NCI-H510A (cell line): ENCODE measurements around the gene SORBS1.

Source experiments
- DNase-seq: peaks from one replicate; lab custom pipeline; 2025; lab: John Stamatoyannopoulos, UW

Gene SORBS1

DNA sequence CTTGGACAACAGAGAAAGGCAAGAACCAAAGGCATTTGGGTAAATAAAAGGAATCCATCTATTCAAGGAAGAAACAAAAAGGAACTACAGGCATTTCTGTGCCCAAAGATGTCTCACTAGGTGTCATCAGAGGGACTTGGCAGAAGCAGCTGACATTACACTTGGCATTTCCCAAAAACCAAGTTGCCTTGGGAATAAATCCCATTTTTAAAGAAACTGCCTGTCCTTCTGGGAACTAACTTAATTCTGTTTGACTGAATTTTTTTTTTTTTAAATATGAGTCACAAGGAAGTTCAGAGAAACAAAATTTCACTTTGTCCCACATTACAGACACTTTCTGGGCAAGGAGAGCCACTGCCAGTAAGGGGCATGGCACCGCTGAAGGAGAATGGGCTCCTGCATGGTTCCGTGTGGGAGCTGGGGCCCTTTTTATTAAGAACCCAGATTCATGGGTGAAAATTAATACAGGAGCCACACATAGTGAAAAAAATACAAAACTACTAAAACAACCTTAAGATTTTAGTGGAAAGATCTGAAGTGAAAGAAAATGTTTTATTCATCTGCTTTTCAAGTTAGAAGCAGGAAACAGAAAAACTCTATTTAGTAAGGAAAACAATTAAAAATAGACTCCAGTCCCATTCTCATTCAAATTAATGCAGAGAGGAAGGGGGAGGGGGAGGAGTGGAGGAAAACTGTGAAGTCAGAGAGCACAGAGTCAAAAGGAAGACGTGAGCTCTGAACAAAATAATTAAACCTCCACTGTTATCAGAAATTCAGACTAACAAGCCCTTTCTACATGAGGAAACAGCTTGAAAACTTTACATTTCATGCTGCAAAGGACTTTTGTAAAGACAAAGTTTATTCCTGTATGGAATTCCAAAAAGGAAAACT is 151.9 kb downstream of the SORBS1 start:
- no peak for DNase-seq

DNA sequence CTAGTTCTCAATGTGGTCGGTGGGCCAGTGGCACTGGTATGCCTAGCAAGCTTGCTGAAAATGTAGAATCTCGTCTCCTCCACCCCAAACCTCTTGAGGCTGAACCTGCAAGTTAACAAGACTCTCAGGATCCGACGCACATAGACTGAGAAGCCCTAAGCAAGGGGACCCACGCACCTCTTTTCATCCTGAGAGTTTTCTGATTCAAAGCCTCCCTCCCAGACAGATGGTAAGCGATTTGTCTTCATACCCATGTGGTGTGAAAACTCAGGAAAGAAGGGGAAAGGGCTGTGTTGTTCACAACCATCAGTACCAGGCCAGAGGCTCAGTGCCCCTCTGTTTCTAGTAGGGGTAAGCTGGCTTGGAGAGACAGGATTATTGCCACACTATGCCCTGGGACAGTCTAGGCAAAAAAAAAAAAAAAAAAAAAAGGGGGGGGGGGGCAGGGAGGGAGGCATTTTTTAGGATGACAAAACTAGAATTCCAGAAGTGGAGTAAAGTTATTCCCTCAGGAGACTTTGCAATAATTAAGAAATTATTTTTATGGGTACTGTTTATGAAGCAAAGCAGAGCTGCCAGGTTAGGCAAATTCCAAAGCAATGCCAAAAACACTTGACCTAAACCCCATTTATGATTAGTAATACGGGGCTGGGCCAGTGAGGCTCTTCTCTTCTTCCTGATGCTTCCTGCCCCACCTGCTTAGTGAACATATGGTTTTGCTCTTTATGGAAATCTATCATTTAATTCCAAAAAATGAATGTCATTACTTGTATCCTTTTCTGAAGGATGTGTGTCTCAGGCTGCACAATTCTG is 152.8 kb downstream of the SORBS1 start:
- no peak for DNase-seq

DNA sequence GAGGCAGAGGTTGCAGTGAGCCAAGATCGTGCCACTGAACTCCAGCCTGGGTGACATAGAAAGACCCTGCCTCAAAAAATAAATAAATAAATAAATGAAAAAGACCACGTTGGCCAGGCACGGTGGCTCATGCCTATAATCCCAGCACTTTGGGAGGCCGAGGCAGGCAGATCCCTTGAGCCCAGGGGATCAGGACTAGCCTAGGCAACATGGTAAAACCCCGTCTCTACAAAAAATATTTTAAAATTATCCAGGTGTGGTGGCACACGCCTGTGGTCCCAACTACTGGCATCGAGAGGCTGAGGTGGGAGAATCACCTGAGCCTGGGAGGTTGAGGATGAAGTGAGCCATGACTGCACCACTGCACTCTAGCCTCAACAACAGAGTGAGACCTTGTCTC is 153.6 kb downstream of the SORBS1 start:
- DNase-seq = no peak

DNA sequence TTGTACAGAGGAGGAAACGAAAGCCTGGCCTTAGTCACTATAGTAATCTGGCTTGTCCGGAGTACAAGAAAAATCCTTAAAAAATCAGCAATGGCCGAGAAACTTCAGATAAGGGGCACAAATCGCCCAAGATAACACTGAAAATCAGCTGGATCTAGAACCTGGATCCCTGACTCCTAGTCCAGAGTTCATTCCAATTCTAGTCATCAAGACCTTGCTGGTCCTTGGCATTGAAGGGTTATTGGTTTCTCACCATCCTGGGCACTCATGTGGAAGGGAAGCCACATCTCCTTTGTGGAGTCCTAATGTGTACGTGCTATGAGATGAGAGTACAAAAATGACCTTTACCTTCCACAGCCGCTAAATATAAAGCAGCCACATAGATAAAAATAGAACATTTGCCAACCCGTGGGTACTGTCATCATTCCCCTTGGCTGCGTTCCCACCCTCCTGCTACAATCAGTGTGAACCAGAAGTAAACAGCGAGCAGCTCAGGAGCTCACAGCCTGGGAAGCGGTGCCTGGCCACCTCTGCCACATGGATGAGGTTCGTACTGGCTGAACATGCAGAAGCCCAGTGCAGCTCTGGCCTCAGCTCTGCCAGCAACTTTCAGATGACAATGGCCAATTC is 154.4 kb downstream of the SORBS1 start:
- no peak for DNase-seq

DNA sequence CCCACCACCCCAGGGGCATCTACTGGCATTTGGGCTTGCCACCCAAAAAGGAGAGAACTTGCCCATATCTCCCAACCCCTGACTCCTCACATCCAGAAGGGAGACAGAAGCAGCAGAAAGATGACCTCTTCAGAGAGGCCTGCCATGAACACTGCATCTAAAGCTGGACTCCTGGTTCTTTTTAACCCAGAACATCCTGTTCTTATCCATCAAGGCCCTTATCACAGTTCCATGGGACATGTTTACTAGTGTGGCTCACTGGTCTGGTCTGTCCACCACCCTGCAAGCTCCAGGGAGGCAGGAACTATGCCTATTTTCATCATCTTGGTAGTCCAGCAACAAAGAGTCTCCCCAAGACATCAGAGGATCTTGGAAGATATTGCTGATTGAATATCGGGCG is 155.5 kb downstream of the SORBS1 start:
- no peak for DNase-seq

DNA sequence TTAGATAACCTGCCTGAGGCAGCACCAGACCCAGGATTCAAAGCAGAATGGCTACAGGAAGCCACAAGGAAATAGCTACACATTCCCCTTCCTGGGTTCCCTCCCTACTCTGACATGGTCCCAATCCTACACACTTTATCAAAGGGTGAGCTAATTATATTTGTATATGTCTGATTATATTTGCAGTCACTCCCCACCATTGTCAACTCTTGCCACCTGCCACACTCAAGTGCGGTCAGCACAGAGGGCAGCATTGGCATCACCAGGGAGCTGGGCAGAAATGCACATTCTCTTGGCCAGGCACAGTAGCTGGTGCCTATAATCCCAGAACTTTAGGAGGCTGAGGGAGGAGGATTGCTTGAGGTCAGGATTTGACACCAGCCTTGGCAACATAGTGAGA is 156.3 kb downstream of the SORBS1 start:
- no peak for DNase-seq

DNA sequence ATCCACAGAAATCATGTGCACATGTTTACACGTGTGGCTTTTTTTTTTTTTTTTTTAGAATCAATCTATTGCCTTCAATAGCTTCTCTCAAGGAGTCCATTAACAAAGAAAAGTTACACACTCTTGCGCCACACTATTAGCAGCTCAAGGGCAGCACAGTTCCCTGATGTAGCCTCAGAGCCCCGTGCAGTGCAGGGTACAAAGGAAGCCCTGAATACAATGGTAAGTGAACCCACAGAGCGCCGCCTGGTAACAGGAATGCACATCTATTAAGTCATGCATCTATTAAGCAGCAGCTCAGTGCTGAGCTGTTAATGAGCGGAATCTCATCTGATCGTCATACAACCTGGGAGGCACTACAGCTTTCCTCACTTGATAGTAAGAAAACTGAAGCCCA is 156.7 kb downstream of the SORBS1 start:
- no peak for DNase-seq

DNA sequence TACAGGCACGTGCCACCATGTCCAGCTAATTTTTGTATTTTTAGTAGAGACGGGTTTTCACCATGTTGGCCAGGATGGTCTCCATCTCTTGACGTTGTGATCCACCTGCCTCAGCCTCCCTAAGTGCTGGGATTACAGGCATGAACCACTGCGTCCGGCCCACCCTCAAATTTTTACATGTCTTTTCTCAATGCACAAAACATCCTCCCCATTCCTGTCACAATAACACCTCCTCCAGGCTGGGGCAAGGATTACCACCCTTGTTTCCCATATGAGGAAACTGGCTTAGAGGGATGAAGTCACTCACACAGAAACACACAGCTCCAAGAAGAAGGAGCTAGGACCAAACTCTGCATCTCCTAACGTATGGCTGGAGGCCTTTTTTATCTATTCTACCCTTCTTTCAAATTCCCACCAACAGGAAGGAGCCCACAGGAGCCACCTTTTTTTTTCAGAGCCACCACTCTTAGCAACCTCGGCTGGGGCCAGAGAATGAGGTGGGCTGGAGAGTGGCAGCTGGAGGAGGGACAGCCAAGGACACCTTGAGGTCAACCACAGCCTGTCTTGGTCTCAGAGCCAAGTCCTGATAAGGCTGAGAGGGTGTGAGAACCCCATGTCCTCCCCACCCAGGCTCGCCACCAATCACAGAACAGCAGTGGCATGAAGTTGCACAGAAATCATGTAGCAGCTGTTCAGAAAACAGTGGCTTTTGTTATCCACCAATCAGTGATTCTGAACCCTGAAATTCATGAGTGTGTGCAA is 157.3 kb downstream of the SORBS1 start:
- DNase-seq = no peak

DNA sequence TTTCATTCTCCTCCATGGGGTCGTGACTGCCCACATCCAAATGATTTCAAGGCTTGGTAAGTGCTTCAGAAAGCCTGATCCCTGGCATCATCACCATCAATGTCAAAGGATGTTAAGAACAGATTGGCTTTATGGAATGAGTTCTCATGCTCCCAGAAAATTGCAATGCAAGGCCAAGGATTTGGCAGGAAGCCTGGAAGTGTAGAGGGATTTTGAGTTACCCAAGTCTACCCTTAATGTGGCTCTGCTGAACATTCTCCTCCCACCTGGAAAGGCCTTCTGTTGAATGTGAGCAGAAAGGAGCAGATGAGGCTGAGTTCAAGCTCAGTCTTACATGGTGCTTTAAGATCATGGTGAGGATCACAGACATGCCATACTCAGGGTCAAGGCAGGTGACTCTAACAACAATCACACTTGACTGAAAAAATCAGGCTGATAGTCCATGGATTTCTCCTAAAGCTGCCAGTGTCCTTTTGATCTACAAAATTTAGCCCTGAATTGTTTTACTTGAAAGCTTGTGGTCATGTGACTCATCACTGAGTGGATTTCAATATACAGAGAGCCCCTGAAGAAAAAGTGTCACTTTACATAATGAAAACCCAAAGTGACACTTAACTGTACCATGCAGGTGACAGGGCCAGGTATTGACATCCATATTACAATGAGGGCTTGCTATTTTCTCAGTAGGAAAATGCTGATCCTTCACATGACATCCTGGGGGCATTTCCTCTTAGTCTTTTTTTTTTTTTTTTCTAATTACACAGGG is 159.3 kb downstream of the SORBS1 start:
- no peak for DNase-seq

DNA sequence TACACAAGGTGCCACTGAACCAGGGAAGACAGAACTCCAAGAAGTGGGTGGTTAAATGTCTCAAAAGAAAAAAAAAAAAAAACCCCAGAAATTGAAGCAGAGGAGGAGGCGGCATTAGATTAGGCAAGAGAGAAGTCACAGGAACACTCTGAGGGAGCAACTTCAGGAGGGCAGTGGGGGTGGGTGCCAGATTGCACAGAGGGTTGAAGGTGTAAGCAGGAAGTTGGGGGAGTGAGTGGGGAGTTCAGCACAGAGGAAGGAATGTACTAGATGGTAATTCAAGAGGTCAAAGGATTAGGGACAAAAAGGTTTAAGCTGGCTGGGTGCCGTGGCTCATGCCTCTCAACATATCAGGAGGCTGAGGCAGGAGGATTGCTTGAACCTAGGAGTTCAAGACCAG is 160.4 kb downstream of the SORBS1 start:
- no peak for DNase-seq

DNA sequence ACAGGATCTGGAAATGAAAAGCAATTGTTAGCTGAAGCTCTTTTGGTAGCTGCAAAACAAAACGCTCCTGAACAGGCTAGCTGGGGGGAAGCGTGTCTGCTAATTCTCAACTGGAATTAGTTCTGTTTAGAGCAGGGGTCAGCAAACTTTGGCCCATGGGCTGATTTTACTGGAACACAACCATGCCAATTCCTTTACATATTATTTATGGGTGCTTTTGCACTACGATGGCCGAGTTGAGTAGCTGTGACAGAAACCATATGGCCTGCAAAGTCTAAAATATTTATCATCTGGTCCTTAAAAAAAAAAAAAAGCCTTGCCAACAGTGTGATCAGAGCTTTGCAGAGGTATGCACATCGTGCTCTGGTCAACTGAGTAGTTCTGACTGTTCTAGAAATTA is 162.0 kb downstream of the SORBS1 start:
- DNase-seq = no peak

DNA sequence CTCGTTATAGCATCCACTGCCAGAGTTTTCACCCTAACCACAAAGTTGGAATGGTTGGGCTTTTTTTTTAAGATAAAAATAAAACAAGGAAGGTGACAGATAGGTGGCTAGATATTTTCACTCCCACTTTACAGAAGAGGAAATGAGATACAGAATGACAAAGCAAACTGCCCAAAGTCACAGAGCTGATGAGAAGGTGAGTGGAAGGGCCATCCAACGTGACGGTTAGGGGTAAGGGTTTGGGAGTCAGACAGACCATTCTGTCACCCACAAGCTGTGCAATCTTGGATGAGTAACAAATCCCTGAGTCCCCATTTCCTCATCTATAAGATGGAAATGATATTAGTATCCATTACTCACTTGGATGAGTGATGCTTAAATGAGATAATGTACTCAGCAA is 163.4 kb downstream of the SORBS1 start:
- DNase-seq = no peak

DNA sequence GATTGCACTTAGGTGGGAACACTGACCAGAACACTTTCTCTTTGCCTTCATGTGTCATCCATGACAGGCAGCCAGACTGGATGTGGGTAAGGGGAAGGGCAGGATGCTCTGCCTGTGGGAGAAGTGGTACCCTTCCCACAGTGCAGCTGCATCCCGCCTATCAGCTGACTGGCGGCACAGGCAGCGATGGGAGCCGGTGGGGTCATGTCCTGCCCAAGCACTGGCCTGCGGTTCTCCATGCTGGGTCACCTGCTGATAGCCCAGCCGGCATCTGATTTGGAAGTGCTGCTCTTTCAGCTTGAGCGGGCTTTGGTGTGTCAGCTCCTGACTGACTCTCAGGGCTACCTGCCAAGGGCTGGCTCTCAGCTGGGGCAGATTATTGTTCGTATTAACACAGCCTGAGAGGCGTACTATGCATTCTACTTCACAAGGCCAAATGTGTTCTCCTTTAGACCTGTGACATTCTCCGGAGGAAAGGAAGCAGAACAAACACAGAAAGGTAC is 165.2 kb downstream of the SORBS1 start:
- no peak for DNase-seq

DNA sequence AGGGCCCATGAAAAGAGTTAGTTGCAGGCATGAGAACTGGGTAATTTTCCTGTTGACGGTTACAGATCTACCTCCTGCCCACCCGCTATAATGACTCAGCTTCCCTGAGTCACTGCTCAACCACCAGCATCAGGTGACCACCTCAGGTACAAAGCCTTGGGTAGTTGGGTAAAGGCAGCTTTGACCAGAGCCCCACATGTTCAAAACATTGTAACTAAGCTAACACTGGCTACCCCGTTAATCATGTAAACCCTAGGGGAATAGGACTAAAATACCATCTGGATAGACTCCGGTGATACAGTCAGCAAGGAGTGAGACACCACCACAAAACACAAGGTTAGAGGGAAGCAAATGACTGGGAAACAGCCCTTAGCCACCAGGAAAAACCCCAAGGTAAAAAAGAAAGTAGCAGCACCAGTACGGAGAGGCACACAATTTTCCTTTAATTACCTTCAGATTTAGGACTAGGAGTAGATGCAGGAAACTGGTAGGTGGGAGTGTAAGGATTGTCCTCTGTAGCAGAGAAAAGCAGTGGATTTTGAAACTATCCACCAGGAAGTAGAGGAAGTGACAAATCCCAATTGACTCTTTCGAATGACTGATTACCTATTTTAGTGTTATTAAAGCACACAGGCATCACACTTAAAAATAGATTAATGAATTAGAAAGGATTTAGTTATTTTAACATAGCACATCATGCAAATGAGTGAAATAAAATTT is 166.8 kb downstream of the SORBS1 start:
- no peak for DNase-seq

DNA sequence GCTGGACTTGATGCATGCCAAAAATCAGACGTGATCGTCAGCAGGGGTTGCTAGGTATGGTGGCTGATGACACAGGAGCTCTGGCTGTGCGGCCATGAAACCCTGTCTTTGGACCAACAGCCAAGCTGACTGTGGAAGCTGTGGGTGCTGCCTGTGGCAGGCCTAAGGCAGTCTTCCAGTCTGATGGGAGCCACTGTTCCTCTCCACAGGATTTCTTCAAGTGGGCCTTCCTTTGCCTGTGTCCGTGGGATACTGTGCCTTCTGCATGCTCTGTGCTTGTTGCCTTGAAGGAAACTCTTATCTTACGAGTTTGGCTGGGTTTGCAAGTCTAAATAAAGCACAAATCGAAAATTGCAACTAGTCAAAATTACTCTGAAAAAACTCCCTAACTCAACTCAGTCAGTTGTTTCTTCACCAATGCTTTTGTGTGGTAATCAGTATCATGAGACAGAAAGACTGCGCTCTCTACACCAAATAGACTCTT is 168.4 kb downstream of the SORBS1 start:
- no peak for DNase-seq

DNA sequence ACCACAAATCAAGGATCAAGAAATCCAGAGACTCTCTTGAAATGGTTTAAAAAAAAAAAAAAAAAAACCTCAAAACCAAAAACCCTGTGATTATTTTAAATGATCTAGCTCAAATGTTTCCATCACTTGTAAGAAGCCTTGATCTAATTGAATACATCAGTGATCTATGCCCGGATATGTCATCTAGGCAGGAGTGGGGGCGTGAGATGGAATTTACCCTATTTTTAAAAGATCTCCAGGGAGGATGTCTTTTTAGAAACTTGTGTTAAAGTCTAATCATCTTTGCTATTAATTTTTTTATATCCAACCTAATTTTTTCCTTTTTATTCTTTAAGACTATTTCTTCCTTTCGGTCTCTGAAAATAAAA is 169.0 kb downstream of the SORBS1 start:
- no peak for DNase-seq

DNA sequence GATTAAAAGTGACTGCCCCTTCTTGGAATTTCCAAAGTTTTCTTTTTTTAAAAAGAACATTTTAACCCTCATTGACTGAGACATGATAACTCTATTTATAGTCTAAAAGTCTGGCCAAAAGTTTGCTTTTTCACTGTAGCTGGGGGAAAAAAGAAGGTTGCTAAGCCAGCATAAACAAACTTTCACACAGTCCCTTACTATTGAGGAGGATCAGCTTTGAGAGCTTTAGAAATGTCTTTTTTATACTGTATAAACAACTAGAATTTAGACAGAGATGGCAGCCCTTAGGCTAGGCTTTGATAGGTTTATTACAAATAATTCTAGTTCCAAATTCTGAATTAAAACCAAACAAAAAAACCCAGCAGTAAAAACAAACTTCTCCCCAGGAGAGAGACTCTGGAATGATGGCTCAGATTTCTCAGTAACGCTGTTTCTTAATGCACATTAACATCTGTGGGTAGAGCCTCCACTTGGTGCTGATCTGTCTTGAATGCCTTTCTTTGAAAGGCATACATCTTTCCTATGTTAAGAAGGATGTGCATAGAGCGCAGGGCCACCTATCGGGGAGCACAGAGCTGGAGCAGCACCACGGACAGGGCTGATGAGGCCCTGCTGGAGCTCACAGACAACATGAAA is 169.5 kb downstream of the SORBS1 start:
- DNase-seq = no peak

DNA sequence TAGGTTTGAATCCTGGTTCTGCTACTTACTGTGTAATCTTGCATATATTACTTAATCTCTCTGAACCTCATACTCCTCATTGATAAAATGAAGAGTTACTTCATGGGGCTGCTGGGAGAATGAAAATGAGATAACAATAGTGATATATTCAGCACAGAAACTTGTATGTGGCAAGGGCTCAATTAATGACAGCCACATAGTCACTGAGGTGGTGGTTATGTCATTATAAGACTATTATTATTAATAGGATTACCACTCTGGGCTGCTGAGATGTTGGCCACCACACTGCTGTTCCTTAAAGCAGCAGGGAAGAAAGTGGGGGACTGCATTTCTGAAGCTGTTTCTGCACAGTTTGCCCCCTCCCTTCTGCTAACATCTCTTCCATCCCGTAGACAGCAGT is 170.0 kb downstream of the SORBS1 start:
- no peak for DNase-seq

DNA sequence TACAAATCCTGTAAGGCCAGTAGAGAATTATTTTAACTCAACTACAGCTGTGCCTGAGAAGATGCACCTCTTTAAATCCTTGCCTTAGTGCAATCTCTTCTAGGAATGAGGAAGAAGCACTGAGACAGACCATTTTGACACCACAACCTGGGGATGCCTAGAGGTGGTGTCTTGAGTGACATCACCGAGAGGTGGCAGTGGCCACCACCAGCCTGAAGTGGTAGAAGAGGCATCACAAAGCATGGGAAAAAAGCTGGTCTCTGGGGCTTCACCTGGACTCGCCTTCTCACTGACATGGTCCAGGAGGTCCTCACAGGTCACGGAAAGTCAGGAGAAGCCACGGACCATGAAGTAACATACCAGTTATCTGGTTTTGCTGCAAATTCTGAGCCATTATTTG is 171.2 kb downstream of the SORBS1 start:
- DNase-seq = no peak

DNA sequence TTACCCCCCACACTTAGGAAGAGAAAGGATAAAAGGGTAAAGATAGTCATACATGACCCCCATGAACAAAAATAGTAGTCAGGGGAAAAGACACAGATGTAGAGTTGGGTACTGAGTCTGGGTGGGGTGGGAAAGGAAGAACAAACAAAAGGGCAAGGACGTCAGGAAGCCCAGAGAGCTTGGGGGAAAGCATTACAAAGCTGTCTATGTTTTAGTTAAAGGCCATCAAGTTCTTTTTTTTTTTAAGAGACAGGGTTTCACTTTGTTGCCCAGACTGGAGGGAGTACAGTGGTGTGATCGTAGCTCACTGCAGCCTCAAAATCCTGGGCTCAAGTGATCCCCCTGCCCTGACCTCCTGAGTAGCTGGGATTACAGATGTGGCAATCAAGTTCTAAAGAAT is 172.0 kb downstream of the SORBS1 start:
- DNase-seq = no peak
